Cardiac fibroblast (primary cell): ENCODE data around the gene SMARCA1.

Experiments used
- DNase-seq, 2 donors: peaks; one replicate each; pipeline versions ENCODE4 v3.0.0 to v3.0.0-alpha.2; 2010; ENCODE audit warnings: low read depth in 2 of 2
- H3K4me3 ChIP-seq, 2 donors: replicated peaks in 1 of 2; 1 replicate in 1 of 2; 2 replicates in 1 of 2; pipeline ENCODE4 v1.5.1; 2011; ENCODE audit warnings: low read depth in 2 of 2, low read length in 2 of 2, mild to moderate bottlenecking in 2 of 2, moderate library complexity in 1 of 2
- CTCF ChIP-seq: IDR thresholded peaks from one replicate; pipeline ENCODE4 v1.5.1; 2011; ENCODE audit warnings: low read depth, mild to moderate bottlenecking, low read length, inconsistent platforms

Gene SMARCA1

GRCh38 chrX:129545408-129545807 is 22.1 kb upstream of the SMARCA1 start:
- TF ChIP-seq CTCF, result no peak
- no peak for DNase-seq
- no peak overlapping the region for H3K4me3 ChIP-seq

- DNase-seq, result no peak
- TF ChIP-seq CTCF, result no peak
- H3K4me3 ChIP-seq, result no peak overlapping the region
Observed at GRCh38 chrX:129544780-129545179, 21.5 kb upstream of the SMARCA1 start.

GRCh38 chrX:129540722-129541184 is 17.5 kb upstream of the SMARCA1 start:
- DNase-seq, result peak in 1 of 2 donors; percentile 17
- peak overlapping the region; percentile 62 to 67 for H3K4me3 ChIP-seq
- TF ChIP-seq CTCF, result no peak

- peak; percentile 85 for TF ChIP-seq CTCF
- peak; percentile 62 to 71 for DNase-seq
- H3K4me3 ChIP-seq, result peak within 1 kb of the TSS; percentile 62 to 67
Observed at GRCh38 chrX:129540068-129540653, 16.9 kb upstream of the SMARCA1 start, which contains the start of gene OCRL. Gene OCRL, plus strand, starts transcription at chrX:129540259. Its CDS starts 181 bp downstream, at chrX:129540440.

- no peak overlapping the region for H3K4me3 ChIP-seq
- TF ChIP-seq CTCF, result no peak
- DNase-seq, result peak in 1 of 2 donors; percentile 48
Observed at GRCh38 chrX:129534816-129535578, 11.7 kb upstream of the SMARCA1 start.

GRCh38 chrX:129531132-129531531 is 7.8 kb upstream of the SMARCA1 start:
- no peak overlapping the region for H3K4me3 ChIP-seq
- TF ChIP-seq CTCF, result no peak
- no peak for DNase-seq
